Skin of body (tissue), 2 donors: Measurements from ENCODE around the gene ASTN1. TPM values are rescaled to one million over a fixed set of nuclear protein-coding genes. Genes with fewer than 3 reads are reported as not detected.
A peak's percentile ranks its signal among the peaks of the same experiment; 100 is the strongest.

ENCODE experiments used
- DNase-seq: peaks from one replicate; lab custom pipeline; 2025; lab: John Stamatoyannopoulos, UW
- total RNA-seq: library from RNA; depleted of rRNA; stranded (reverse); fragments of >200 nt; gene quantifications from one replicate; pipeline ENCODE4 v1.2.3, GENCODE V29; 2014

Gene ASTN1
- total RNA-seq, 1 donor from 2014 or later, result 2.4 TPM

- DNase-seq, result no peak
These were observed 233.0 kb downstream of the ASTN1 start for GRCh38 chr1:176931526-176931925.

GRCh38 chr1:176926330-176927086 is 238.0 kb downstream of the ASTN1 start:
- no peak for DNase-seq

- no peak for DNase-seq
These were observed 239.3 kb downstream of the ASTN1 start for GRCh38 chr1:176925223-176925622.

DNA sequence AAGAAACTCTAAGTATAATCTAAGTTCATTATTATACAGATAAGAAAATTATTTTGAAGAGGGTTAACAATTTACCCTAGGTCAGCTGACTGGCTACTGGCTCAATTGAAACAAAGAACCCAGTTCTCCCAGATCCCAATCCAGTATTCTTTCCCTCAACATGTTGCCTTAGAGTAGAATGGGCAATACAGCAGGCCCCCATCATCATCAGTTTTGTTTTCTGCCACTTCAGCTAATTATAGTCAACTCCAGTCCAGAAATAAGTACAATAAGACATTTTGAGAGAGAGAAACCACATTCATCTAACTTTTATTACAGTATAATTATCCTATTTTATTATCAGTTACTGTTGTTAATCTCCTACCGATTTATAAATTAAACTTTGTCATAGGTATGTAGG is 241.2 kb downstream of the ASTN1 start:
- DNase-seq, result no peak

DNA sequence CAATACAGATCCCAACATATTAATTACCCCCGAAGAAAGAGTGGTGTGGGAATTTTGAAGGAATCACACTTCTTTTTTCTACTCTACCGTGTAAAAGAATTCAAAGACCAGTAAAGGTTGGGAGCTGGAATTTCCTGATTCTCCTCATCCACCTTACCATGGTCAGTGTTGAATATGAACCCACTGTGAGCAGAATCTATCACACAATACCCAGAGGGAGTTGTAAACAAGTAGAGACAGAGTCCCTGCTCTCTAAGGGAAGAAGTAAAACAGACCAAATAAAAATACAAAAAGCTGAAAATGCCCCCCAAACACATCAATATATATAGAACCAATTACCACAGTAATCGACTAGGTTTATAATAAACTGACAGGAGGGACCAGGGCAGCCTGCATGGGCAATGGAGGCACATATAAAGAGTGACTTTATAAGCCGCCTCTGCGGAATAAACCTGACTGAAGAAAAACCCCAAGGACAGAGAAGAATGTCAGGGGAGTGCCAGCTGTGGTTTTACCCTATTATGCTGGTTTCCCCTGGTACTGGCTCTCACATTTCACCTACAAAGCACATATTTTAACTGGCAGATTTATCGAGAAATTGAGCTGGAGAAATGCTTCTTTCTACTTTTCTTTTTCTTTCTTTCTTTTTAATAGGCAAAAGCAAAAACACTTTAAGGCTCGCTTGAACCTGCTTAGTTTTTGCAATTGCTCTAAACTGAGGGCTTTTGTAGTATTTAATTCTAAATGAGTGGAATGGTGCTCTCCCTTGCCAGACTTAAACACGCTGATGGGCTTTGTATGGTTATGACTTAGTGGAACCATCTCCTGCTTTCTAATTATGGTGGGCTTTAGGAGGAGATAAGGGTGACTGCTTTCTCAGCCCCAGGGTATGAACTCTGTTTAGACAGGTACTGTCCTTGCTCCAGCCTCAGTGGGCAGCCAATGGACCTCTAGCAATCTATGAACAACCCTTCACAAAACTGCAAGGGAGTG is 244.8 kb downstream of the ASTN1 start:
- no peak for DNase-seq

DNA sequence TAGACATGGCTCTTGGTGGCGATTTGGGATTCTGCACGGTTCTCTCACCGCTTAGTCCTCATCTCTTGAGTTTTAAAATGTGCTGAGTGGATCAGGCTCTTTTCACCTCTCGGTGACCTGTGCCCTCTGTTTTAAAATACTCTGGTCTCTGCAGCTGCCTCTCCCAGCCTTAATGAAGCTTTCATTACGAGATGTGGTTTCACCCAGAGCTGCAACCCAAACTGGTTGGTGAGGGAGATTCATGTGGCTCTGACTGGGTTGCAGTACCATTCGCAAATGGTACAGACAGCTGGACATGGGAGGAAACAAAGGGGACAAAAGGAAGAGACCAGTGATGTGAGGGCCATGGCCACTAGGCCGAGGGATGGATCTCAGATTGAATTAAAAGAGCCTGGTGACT is 258.9 kb downstream of the ASTN1 start:
- no peak for DNase-seq

- DNase-seq, result no peak
These were observed 260.3 kb downstream of the ASTN1 start for GRCh38 chr1:176904057-176904751.

- DNase-seq, result no peak
These were observed 261.0 kb downstream of the ASTN1 start for GRCh38 chr1:176903474-176903873.

DNA sequence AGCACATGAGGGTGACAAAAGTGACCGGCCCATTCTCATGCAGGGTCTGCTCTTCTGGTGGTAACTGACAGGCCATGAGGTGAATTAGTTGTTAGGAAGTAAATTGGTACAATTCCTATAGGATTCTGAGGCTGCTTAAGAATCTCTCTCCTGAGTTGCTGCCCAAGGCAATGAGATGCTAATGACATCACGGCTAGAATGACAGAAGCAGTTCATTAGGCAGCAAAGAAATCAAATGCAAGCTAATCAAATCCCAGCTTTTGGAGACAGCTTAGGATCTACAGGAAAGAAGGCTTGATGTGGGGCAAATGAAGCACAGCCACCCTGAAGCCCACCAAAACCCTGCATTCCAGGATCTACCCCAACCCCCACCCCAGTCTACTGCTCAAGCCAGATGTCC is 265.2 kb downstream of the ASTN1 start:
- no peak for DNase-seq

- DNase-seq, result peak; percentile 16
These were observed 266.9 kb downstream of the ASTN1 start for GRCh38 chr1:176897350-176898236.

DNA sequence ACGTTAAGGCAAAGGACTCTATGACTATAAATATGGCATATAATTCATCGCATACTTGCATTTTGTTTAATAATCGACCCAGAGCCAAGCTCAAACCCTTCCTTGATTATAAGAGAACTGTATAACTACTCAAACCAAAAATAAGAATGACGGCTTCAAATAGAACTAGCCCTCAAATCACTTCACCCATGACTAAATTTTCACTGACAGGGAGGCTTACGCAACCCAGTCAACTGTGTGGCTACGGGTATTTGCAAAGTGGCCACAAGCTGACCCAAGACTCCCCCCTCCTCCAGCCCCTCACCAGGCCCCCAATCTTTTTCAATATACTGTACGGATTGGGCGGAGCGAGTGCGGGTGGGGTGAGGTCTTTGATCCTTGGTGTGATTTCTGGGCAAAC is 268.3 kb downstream of the ASTN1 start:
- DNase-seq, result no peak

DNA sequence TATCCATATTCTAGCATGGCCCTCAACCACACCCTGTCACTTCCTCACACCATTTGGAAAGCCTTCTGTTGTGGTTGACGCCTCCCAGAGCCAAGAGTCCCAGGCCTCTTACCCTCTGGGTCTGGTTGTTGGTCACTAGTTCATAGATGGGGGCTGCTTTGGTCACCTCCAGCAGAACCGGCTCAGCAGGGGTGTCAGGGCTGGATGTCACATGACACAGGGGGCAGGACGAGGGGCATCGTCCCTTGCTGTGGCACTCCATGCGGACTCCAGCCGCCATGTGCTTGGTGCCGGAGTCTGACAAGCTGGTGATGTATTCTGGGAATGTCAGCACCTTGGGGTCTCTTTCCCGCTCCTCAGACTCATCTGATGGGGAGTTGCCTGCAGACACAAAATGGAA is 270.1 kb downstream of the ASTN1 start:
- no peak for DNase-seq

- DNase-seq, result no peak
These were observed 270.7 kb downstream of the ASTN1 start for GRCh38 chr1:176893625-176894352.

- no peak for DNase-seq
These were observed 276.0 kb downstream of the ASTN1 start for GRCh38 chr1:176888471-176889032.

DNA sequence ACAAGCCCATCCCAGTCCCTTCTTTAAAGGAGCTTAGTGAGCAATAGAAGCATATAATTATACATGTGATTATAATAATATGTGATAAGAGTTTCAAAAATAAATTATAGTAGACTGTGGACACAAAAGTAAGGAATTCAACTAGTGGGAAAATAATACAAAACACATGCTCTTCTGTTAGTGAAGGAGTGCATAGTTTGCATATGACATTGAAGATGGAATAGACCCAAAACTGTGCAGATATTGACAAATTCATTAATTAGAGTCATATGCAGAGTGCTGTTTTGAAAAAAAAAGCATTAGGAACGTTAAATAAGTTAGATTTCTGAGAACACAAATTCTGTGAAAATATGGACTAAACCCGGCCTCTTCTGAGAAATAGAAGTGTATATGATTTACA is 278.8 kb downstream of the ASTN1 start:
- peak; percentile 94 for DNase-seq

DNA sequence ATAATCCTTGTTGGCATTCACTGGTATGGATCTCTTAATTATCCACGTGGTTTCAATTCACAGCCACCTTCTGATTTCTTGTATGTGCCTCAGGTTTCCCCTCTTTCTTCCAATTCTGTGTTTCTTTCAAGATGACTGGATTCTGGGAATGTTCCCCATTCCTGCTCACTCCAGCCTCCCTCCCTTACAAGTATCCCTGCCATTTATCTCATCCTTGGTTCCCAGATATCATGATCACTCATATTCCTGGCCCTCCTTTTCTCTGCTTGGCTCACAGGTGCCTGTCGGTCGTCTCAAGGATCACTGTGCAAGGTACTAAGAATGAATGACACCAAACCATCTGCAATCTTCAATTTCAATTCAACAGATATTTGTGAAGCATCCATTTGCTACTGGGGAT is 279.2 kb downstream of the ASTN1 start:
- peak; percentile 66 for DNase-seq

DNA sequence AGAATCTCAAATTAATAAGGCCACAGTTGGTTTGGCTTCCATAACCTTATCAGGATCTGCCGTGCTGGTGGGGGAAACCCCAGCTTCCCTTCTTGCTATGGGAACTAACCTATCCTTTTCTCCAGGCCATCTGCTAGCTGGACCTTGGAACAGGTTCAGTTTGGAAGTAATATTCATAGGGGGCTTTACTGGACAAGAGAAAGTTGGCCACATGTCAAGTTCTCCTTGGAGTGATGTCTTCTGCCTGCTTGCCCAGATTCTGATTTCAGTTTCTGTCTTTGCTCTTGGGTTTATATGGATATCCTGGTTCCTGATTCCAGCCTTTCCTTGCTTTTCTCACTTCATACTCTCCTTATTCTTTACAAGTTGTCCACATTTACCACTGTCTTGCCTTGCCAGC is 279.6 kb downstream of the ASTN1 start:
- DNase-seq, result peak; percentile 27

DNA sequence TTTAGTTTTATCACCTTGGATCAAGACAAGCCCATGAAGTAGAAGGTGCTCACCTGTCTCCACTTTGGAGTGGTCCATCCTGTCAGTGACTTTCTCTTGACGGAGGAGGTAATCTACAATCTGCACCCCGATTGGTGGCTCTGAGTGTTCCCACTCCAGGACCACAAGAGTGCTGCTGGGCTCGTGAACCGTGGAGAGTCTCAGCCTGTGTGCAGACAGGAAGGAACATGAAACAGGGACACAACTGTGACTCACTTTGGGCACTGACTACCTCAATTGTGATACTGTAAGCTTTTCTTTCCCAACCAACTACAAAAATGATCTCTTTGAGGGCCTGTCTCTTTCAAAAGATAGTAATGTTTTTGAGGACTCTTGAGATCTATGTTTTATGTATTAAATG is 280.2 kb downstream of the ASTN1 start:
- no peak for DNase-seq

DNA sequence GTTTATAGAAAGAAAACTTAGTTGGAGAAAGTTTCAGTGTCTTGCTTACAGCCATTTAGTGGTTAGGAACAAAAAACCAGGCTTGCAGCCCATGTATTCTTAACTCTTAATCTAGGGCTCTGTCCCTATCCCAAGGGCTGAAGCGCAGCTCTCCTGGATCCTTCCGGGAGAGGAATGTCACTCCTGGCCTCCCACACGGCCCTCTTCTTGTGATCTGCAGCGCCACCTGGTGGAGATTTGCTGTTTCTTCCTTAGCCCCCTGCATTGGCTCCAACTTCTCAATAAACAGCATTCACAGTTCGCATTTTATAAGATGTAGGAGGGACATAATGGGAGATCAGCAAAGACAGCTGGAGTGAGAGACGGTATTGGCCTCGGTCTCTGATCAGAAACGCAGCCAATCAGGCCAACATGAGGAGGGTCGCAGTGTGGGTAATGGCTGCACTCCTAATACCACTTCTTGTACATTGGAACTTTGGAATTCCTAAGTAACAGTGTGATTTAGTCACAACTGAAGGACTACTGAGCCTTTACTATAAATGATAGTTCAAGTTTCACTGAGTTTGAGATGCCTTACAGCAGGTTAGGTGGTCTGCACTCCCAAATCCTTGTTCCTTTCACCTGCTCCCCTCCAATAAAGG is 283.4 kb downstream of the ASTN1 start:
- peak; percentile 77 for DNase-seq
